Adrenal gland (tissue), 5 donors: ENCODE results near the gene RBM19.

ENCODE experiments used
- POLR2A ChIP-seq, 2 donors: fragments of 450-650 bp; IDR thresholded peaks; one replicate each; pipeline ENCODE4 v1.6.1; 2017; ENCODE audit warnings: antibody characterized with exemption in 2 of 2, mild to moderate bottlenecking in 2 of 2, moderate library complexity in 1 of 2
- TF ChIP-seq, protein P1 (sequence below), 6 experiments: fragments of 450-650 bp in 4 of 6; fragments of 200-600 bp in 2 of 6; sonication (generic) in 1 of 6; IDR thresholded peaks; 1 replicate in 5 of 6; 2 replicates in 1 of 6; pipeline versions ENCODE4 v1.5.1 to v1.8.0; 2016 to 2021; ENCODE audit warnings: antibody characterized with exemption in 6 of 6, mild to moderate bottlenecking in 2 of 6, moderate library complexity in 1 of 6
- donor health status: DM: no; HTN: no; CAD: no.

DNA sequence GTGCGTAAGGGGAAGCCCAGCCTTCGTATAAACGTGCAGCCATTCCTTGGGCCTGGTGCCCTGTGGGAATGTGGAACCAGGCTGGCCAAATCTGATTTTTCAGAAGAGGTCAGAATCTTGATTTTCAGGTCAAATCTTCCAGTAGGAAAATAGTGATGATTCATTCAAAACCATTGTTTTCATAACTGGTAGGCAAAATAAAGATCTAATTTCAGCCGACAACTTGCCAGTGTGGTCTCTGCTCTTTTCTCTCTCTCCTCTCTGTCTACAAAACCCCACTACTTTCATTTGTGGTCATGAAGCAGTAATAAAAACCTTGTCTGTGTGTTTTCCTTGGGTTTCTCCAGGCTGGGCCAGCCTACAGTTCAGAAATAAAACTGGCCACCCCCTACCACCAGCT lies 135.1 kb downstream of the RBM19 start:
- TF ChIP-seq, protein P1, sequence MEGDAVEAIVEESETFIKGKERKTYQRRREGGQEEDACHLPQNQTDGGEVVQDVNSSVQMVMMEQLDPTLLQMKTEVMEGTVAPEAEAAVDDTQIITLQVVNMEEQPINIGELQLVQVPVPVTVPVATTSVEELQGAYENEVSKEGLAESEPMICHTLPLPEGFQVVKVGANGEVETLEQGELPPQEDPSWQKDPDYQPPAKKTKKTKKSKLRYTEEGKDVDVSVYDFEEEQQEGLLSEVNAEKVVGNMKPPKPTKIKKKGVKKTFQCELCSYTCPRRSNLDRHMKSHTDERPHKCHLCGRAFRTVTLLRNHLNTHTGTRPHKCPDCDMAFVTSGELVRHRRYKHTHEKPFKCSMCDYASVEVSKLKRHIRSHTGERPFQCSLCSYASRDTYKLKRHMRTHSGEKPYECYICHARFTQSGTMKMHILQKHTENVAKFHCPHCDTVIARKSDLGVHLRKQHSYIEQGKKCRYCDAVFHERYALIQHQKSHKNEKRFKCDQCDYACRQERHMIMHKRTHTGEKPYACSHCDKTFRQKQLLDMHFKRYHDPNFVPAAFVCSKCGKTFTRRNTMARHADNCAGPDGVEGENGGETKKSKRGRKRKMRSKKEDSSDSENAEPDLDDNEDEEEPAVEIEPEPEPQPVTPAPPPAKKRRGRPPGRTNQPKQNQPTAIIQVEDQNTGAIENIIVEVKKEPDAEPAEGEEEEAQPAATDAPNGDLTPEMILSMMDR (IDR thresholded peaks at IDR 0.05): no peak
- TF ChIP-seq POLR2A (IDR thresholded peaks at IDR 0.05): no peak
